NK-92 (cell line): ENCODE results near the gene CALCA.
"Not testable (repeated sequence)": the region's sequence is repeated elsewhere in the genome, so short reads cannot be mapped to it uniquely, and the experiment has no call there.

Experiments used
- DNase-seq: peaks from one replicate; lab custom pipeline; 2025; ENCODE audit not compliant: unreplicated experiment; lab: John Stamatoyannopoulos, UW

CALCA gene

GRCh38 chr11:14971865-14972580 lies at the start of gene CALCA:
Gene CALCA (minus strand): TSS chr11:14972351. CDS start chr11:14971192, 1,159 bp downstream.
- no peak for DNase-seq

GRCh38 chr11:15016200-15016599 lies 44.0 kb upstream of the CALCA start:
- no peak for DNase-seq

- DNase-seq = no peak
Observed at GRCh38 chr11:15011776-15012345, 39.7 kb upstream of the CALCA start.

- DNase-seq = no peak
Observed at GRCh38 chr11:15010865-15011264, 38.7 kb upstream of the CALCA start.

- no peak for DNase-seq
Observed at GRCh38 chr11:15006139-15006759, 34.1 kb upstream of the CALCA start.

- DNase-seq = not testable (repeated sequence)
Observed at GRCh38 chr11:14988133-14988532, 16.0 kb upstream of the CALCA start.

- no peak for DNase-seq
Observed at GRCh38 chr11:14981507-14981906, 9.4 kb upstream of the CALCA start.

GRCh38 chr11:14980854-14981253 lies 8.7 kb upstream of the CALCA start:
- DNase-seq = no peak

GRCh38 chr11:14977101-14977880 lies 5.1 kb upstream of the CALCA start:
- no peak for DNase-seq

GRCh38 chr11:14975252-14975587 lies 3.1 kb upstream of the CALCA start:
- DNase-seq = no peak

- DNase-seq = no peak
Observed at GRCh38 chr11:14974515-14975251, 2.5 kb upstream of the CALCA start.

- no peak for DNase-seq
Observed at GRCh38 chr11:14973621-14974514, 1.7 kb upstream of the CALCA start.

- DNase-seq = no peak
Observed at GRCh38 chr11:14972581-14973495, 687 bp upstream of the CALCA start.

GRCh38 chr11:14969901-14970323 lies 2.2 kb downstream of the CALCA start:
- no peak for DNase-seq

- DNase-seq = no peak
Observed at GRCh38 chr11:14967581-14968243, 4.4 kb downstream of the CALCA start.

- no peak for DNase-seq
Observed at GRCh38 chr11:14956111-14956510, 16.0 kb downstream of the CALCA start.

- DNase-seq = no peak
Observed at GRCh38 chr11:14954581-14954980, 17.6 kb downstream of the CALCA start.

GRCh38 chr11:14953904-14954303 lies 18.2 kb downstream of the CALCA start:
- no peak for DNase-seq
